Esophagus muscularis mucosa (tissue), 4 donors: ENCODE data around the gene ITPR3. TPM values are rescaled to one million over a fixed set of nuclear protein-coding genes. Genes with fewer than 3 reads are reported as not detected.

Source experiments
- DNase-seq: peaks from one replicate; pipeline ENCODE4 v3.0.0-alpha.2; 2017; ENCODE audit errors: extremely low spot score
- H3K27ac ChIP-seq, 4 donors: fragments of 200-600 bp; sonication (generic); replicated peaks in 1 of 4; 1 replicate in 3 of 4; 2 replicates in 1 of 4; pipeline ENCODE4 v1.5.1; 2016 to 2019; ENCODE audit warnings: mild to moderate bottlenecking in 1 of 4
- H3K27me3 ChIP-seq, 4 donors: fragments of 200-600 bp; sonication (generic); one replicate each; pipeline versions ENCODE4 v1.5.1 to v1.6.0; 2016 to 2019
- H3K36me3 ChIP-seq, 4 donors: fragments of 200-600 bp; sonication (generic); one replicate each; pipeline ENCODE4 v1.5.1; 2016 to 2019
- H3K4me1 ChIP-seq, 4 donors: fragments of 200-600 bp; sonication (generic); one replicate each; pipeline ENCODE4 v1.5.1; 2016 to 2019
- H3K4me3 ChIP-seq, 4 donors: fragments of 200-600 bp; sonication (generic); 1 replicate in 2 of 4; 2 replicates in 2 of 4; pipeline ENCODE4 v1.5.1; 2016 to 2019; ENCODE audit warnings: mild to moderate bottlenecking in 4 of 4, moderate library complexity in 1 of 4
- H3K9me3 ChIP-seq, 4 donors: fragments of 200-600 bp; sonication (generic); 1 replicate in 3 of 4; 2 replicates in 1 of 4; pipeline ENCODE4 v1.5.1; 2016 to 2019
- CTCF ChIP-seq, 3 experiments: fragments of 200-600 bp in 2 of 3; fragments of 450-650 bp in 1 of 3; sonication (generic) in 2 of 3; IDR thresholded peaks; one replicate each; pipeline ENCODE4 v1.5.1; 2017 to 2019; ENCODE audit warnings: antibody characterized with exemption in 3 of 3, mild to moderate bottlenecking in 2 of 3, moderate library complexity in 1 of 3
- EP300 ChIP-seq: sonication (generic); formaldehyde crosslinking; IDR thresholded peaks from one replicate; pipeline ENCODE4 v1.6.1; 2017; ENCODE audit warnings: antibody characterized with exemption
- POLR2A ChIP-seq: fragments of 450-650 bp; IDR thresholded peaks from one replicate; pipeline ENCODE4 v1.6.1; 2017; ENCODE audit warnings: antibody characterized with exemption, moderate library complexity, mild to moderate bottlenecking, low read depth
- POLR2AphosphoS5 ChIP-seq, 2 donors: sonication (generic); formaldehyde crosslinking; IDR thresholded peaks; one replicate each; pipeline ENCODE4 v1.6.1; 2017; ENCODE audit warnings: antibody characterized with exemption in 2 of 2
- WGBS: methylation state at CpG from one replicate; pipeline ENCODE4 v1.1.5; 2018; 5-methylcytosine and 5-hydroxymethylcytosine counted together
- intact Hi-C: fragments of 100-400 bp; cut with DNase I; formaldehyde crosslinking; loops from one replicate; pipeline ENCODE4 v1.15.1; 2023
- total RNA-seq, 4 donors: library from RNA; depleted of rRNA; stranded (reverse); fragments of >200 nt; gene quantifications; one replicate each; pipeline versions ENCODE4 v1.1.0 to v1.2.1, GENCODE V29; 2016

ITPR3 gene
- total RNA-seq, 4 donors from 2014 or later, result 12.1 to 24.9 (median 20.5) TPM

- no peak for TF ChIP-seq POLR2A
- no peak for TF ChIP-seq POLR2AphosphoS5 (IDR thresholded peaks at IDR 0.05)
- TF ChIP-seq EP300, result no peak
- no peak for TF ChIP-seq CTCF (IDR thresholded peaks at IDR 0.05)
- Histone ChIP-seq H3K27ac (no peak overlapping the region), H3K4me1 (peaks cover 0 to 6% (median under 1%) of the 10 kb centered on the region in 4 donors), H3K9me3 (no peaks in the 10 kb centered on the region), H3K36me3 (peaks cover 8 to 95% (median 78%) of the 10 kb centered on the region in 4 donors), H3K4me3 (no peak overlapping the region), H3K27me3 (peaks cover 0 to 39% (median 1%) of the 10 kb centered on the region in 4 donors)
- DNase-seq, result no peak
- 87% methylated on average over 16 of the region's 24 CpGs for WGBS
- intact Hi-C loops, result no loop called here
Measured at GRCh38 chr6:33678233-33678931, 57.3 kb downstream of the ITPR3 start.

GRCh38 chr6:33678932-33679490 lies 57.9 kb downstream of the ITPR3 start:
- Histone ChIP-seq H3K9me3 (no peaks in the 10 kb centered on the region), H3K36me3 (peaks cover 9 to 95% (median 80%) of the 10 kb centered on the region in 4 donors), H3K27ac (no peak overlapping the region), H3K4me3 (no peak overlapping the region), H3K4me1 (peaks cover 0 to 6% (median 0%) of the 10 kb centered on the region in 4 donors), H3K27me3 (peaks cover 0 to 33% (median 1%) of the 10 kb centered on the region in 4 donors)
- no peak for DNase-seq
- intact Hi-C loops, result no loop called here
- WGBS, result 84% methylated on average over 12 of the region's 12 CpGs
- TF ChIP-seq POLR2A (no peak), CTCF (IDR thresholded peaks at IDR 0.05) (no peak), POLR2AphosphoS5 (IDR thresholded peaks at IDR 0.05) (no peak), EP300 (no peak)

GRCh38 chr6:33679761-33680160 lies 58.6 kb downstream of the ITPR3 start:
- Histone ChIP-seq H3K36me3 (peaks cover 9 to 96% (median 83%) of the 10 kb centered on the region in 4 donors), H3K27ac (no peak overlapping the region), H3K4me1 (peaks cover 0 to 6% (median 0%) of the 10 kb centered on the region in 4 donors), H3K27me3 (peaks cover 0 to 31% (median 1%) of the 10 kb centered on the region in 4 donors), H3K4me3 (no peak overlapping the region), H3K9me3 (no peaks in the 10 kb centered on the region)
- intact Hi-C loops, result no loop called here
- 90% methylated on average over 18 of the region's 20 CpGs for WGBS
- TF ChIP-seq POLR2AphosphoS5 (IDR thresholded peaks at IDR 0.05), result no peak
- TF ChIP-seq EP300, result no peak
- no peak for TF ChIP-seq CTCF (IDR thresholded peaks at IDR 0.05)
- TF ChIP-seq POLR2A, result no peak
- no peak for DNase-seq

- H3K36me3 ChIP-seq, result peaks cover 9 to 97% (median 88%) of the 10 kb centered on the region in 4 donors
- intact Hi-C loops, result no loop called here
- no peak for DNase-seq
- TF ChIP-seq POLR2A, result no peak
- TF ChIP-seq CTCF (IDR thresholded peaks at IDR 0.05), result no peak
- TF ChIP-seq POLR2AphosphoS5 (IDR thresholded peaks at IDR 0.05), result no peak
- no peak for TF ChIP-seq EP300
- no peaks in the 10 kb centered on the region for H3K9me3 ChIP-seq
- H3K27me3 ChIP-seq, result peaks cover 0 to 31% (median 1%) of the 10 kb centered on the region in 4 donors
- H3K27ac ChIP-seq, result no peak overlapping the region
- peaks cover 0 to 6% (median 0%) of the 10 kb centered on the region in 4 donors for H3K4me1 ChIP-seq
- H3K4me3 ChIP-seq, result no peak overlapping the region
- 100% methylated on average over 3 of the region's 13 CpGs for WGBS
Measured at GRCh38 chr6:33682341-33682740, 61.2 kb downstream of the ITPR3 start.
